Stimulated activated memory B cell treated with anti-CD40 and anti-IgM and Interleukin-4, amounts not matched to agents 10 μg/mL and 1 μg/mL and 100 μg/mL, for 72 hours (primary cell): Measurements from ENCODE around the gene TRIM29.
A peak's percentile ranks its signal among the peaks of the same experiment; 100 is the strongest.

ENCODE experiments used
- ATAC-seq: fragments of 150-1000 bp; cut with Tn5 transposase; 2 replicates; pipeline ENCODE4 v1.10.0; 2021
- H3K27ac Mint-ChIP-seq: one replicate; pipeline ENCODE4 v1.8.0; 2022; ENCODE audit warnings: mild to moderate bottlenecking, mixed read lengths
- H3K27me3 Mint-ChIP-seq: one replicate; pipeline ENCODE4 v1.8.0; 2022; ENCODE audit warnings: mixed read lengths
- H3K36me3 Mint-ChIP-seq: one replicate; pipeline ENCODE4 v1.8.0; 2022; ENCODE audit warnings: mixed read lengths
- H3K4me1 Mint-ChIP-seq: one replicate; pipeline ENCODE4 v1.8.0; 2022; ENCODE audit warnings: mixed read lengths
- H3K4me3 Mint-ChIP-seq: one replicate; pipeline ENCODE4 v1.8.0; 2022; ENCODE audit warnings: mild to moderate bottlenecking, moderate library complexity, mixed read lengths
- H3K9me3 Mint-ChIP-seq: one replicate; pipeline ENCODE4 v1.8.0; 2022; ENCODE audit warnings: mixed read lengths

The TRIM29 gene

DNA sequence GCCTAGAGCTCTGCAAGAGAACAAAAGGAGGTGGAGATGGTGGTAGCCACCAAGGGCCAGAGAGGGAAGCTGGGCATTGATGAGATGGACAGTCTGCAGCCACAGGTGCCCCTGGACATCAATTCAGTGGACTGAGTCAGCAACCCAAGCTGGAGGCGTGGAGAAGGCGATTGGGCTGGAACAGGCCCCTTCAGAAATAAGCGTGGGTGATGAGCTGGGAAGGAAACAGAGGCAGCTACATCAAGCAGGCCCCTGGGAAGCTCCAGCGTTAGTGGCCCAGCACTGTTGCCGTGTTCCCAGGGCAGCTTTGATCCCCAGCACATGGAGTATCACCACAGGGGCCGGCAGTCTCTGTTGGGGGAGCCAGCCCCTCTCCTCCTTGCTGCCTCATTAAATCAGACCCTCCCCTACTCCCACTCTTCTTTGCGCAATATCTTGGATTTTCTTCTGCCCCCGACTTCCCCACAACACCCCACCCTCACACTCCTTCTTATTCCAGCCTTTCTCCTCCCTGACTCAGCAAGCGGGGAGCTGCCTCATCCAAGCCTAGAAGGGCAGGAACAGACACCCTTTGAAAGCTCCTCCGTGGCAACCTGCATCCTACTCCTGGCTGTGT, 41.3 kb upstream of the TRIM29 start:
- ATAC-seq, result no peak
- Mint-ChIP-seq H3K36me3 (no peaks in the 10 kb centered on the region), H3K27me3 (peaks cover 45% of the 10 kb centered on the region)

GRCh38 chr11:120178561-120179056, 40.7 kb upstream of the TRIM29 start:
- H3K36me3 Mint-ChIP-seq, result no peaks in the 10 kb centered on the region
- H3K27me3 Mint-ChIP-seq, result peaks cover 44% of the 10 kb centered on the region
- H3K4me3 Mint-ChIP-seq, result no peak overlapping the region
- no peak for ATAC-seq
- H3K9me3 Mint-ChIP-seq, result peaks cover 3% of the 10 kb centered on the region
- H3K4me1 Mint-ChIP-seq, result no peaks in the 10 kb centered on the region
- H3K27ac Mint-ChIP-seq, result no peak overlapping the region

More for the DNA sequence above, 41.3 kb upstream of the TRIM29 start:
- Mint-ChIP-seq H3K4me1 (no peaks in the 10 kb centered on the region), H3K27ac (no peak overlapping the region), H3K9me3 (peaks cover 3% of the 10 kb centered on the region), H3K4me3 (no peak overlapping the region)

GRCh38 chr11:120174866-120175265, 37.0 kb upstream of the TRIM29 start:
- H3K36me3 Mint-ChIP-seq, result no peaks in the 10 kb centered on the region
- H3K9me3 Mint-ChIP-seq, result peaks cover 3% of the 10 kb centered on the region
- peaks cover 7% of the 10 kb centered on the region for H3K4me1 Mint-ChIP-seq
- no peak for ATAC-seq
- H3K27ac Mint-ChIP-seq, result no peak overlapping the region
- H3K4me3 Mint-ChIP-seq, result no peak overlapping the region
- H3K27me3 Mint-ChIP-seq, result peaks cover 61% of the 10 kb centered on the region

- Mint-ChIP-seq H3K27me3 (peaks cover 60% of the 10 kb centered on the region), H3K27ac (no peak overlapping the region), H3K9me3 (peaks cover 3% of the 10 kb centered on the region), H3K4me3 (no peak overlapping the region), H3K4me1 (peaks cover 13% of the 10 kb centered on the region), H3K36me3 (no peaks in the 10 kb centered on the region)
- ATAC-seq, result no peak
Measured at GRCh38 chr11:120173807-120174206, 35.9 kb upstream of the TRIM29 start.

- no peak overlapping the region for H3K4me3 Mint-ChIP-seq
- H3K27me3 Mint-ChIP-seq, result peaks cover 66% of the 10 kb centered on the region
- no peak overlapping the region for H3K27ac Mint-ChIP-seq
- H3K36me3 Mint-ChIP-seq, result no peaks in the 10 kb centered on the region
- peaks cover 13% of the 10 kb centered on the region for H3K4me1 Mint-ChIP-seq
- ATAC-seq, result no peak
- peaks cover 3% of the 10 kb centered on the region for H3K9me3 Mint-ChIP-seq
Measured at GRCh38 chr11:120173019-120173705, 35.2 kb upstream of the TRIM29 start.

GRCh38 chr11:120172054-120172911, 34.4 kb upstream of the TRIM29 start:
- no peak overlapping the region for H3K27ac Mint-ChIP-seq
- ATAC-seq, result peak; percentile 63
- H3K4me1 Mint-ChIP-seq, result peaks cover 13% of the 10 kb centered on the region
- H3K9me3 Mint-ChIP-seq, result no peaks in the 10 kb centered on the region
- peaks cover 75% of the 10 kb centered on the region for H3K27me3 Mint-ChIP-seq
- no peaks in the 10 kb centered on the region for H3K36me3 Mint-ChIP-seq
- no peak overlapping the region for H3K4me3 Mint-ChIP-seq

DNA sequence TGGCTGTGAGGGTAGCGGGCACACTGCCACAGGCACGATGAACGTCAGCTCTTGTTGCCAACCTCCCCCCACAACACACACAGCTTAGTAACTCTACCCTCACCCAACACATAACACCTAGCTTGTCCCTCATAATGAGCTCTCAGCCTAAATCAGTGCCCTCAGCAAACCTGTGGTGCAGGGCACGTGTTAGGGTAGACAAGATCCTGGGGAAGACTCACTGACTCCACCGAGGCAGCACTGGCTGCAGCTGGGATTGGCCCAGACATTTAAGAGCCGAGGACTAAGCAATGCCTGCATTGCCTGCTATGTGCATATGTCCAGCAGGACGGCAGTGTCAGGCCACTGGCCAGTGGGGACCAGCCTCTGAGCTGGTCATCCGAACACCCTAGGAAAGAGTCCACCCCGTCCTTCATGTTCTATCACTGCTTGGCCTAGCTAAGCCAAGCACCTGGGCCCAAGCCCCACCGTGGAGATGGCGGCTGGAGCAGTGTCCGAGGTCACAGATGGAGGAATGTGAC, 32.9 kb upstream of the TRIM29 start:
- Mint-ChIP-seq H3K27ac (no peak overlapping the region), H3K4me1 (peaks cover 13% of the 10 kb centered on the region), H3K9me3 (peaks cover 6% of the 10 kb centered on the region)

DNA sequence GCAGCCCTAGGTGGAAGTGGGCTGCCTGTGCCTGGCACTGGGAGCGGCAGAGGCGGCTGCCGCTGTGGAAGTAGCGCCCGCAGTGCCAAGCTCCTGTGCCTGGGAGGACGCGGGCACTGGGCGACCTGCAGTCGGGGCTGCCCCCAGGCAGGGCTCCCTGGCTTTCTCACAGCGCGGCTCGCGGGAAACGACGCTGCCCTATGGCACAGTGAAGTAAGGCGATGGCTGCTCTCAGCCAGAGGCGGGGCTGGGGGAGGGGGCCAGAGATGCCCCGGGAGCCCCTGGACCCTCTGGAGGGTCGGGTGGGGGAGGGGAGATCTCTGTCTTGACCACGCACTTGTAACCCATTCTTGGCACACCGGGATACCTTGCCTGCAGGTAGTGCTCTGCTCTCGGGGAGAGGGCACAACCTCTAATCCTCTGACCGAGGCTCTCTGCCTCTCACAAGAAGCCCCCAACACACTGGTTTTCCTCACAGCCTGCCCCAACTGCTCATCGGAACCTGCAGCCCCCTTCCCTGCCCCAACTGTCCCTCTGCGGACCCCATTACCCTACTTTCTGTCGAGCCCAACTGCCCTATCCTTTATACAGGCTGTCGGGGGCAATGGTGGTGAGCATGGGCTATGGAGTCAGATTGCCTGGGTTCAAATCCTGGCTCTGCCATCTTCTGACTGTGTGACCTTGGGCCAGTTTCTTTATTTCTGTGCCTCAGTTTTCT, 32.2 kb upstream of the TRIM29 start:
- peaks cover 87% of the 10 kb centered on the region for H3K27me3 Mint-ChIP-seq
- no peak overlapping the region for H3K4me3 Mint-ChIP-seq
- peaks cover 9% of the 10 kb centered on the region for H3K9me3 Mint-ChIP-seq
- H3K27ac Mint-ChIP-seq, result no peak overlapping the region
- ATAC-seq, result no peak
- peaks cover 4% of the 10 kb centered on the region for H3K36me3 Mint-ChIP-seq
- peaks cover 13% of the 10 kb centered on the region for H3K4me1 Mint-ChIP-seq

More for the DNA sequence above, 32.9 kb upstream of the TRIM29 start:
- peaks cover 2% of the 10 kb centered on the region for H3K36me3 Mint-ChIP-seq
- no peak for ATAC-seq
- H3K27me3 Mint-ChIP-seq, result peaks cover 87% of the 10 kb centered on the region
- H3K4me3 Mint-ChIP-seq, result no peak overlapping the region

- peaks cover 4% of the 10 kb centered on the region for H3K36me3 Mint-ChIP-seq
- H3K27me3 Mint-ChIP-seq, result peaks cover 82% of the 10 kb centered on the region
- H3K4me3 Mint-ChIP-seq, result peak overlapping the region; percentile 50
- no peak overlapping the region for H3K27ac Mint-ChIP-seq
- peaks cover 13% of the 10 kb centered on the region for H3K4me1 Mint-ChIP-seq
- H3K9me3 Mint-ChIP-seq, result peaks cover 13% of the 10 kb centered on the region
- ATAC-seq, result peak; percentile 57
Measured at GRCh38 chr11:120168960-120169681, 31.2 kb upstream of the TRIM29 start.

GRCh38 chr11:120168108-120168959, 30.4 kb upstream of the TRIM29 start:
- Mint-ChIP-seq H3K4me3 (peak overlapping the region; percentile 50), H3K27me3 (peaks cover 78% of the 10 kb centered on the region), H3K36me3 (peaks cover 4% of the 10 kb centered on the region), H3K27ac (no peak overlapping the region), H3K4me1 (peaks cover 13% of the 10 kb centered on the region), H3K9me3 (peaks cover 13% of the 10 kb centered on the region)
- ATAC-seq, result no peak

- no peak overlapping the region for H3K4me3 Mint-ChIP-seq
- peaks cover 71% of the 10 kb centered on the region for H3K27me3 Mint-ChIP-seq
- no peak overlapping the region for H3K27ac Mint-ChIP-seq
- no peak for ATAC-seq
- H3K4me1 Mint-ChIP-seq, result peaks cover 11% of the 10 kb centered on the region
- peaks cover 4% of the 10 kb centered on the region for H3K36me3 Mint-ChIP-seq
- peaks cover 13% of the 10 kb centered on the region for H3K9me3 Mint-ChIP-seq
Measured at GRCh38 chr11:120167659-120168058, 29.7 kb upstream of the TRIM29 start.

DNA sequence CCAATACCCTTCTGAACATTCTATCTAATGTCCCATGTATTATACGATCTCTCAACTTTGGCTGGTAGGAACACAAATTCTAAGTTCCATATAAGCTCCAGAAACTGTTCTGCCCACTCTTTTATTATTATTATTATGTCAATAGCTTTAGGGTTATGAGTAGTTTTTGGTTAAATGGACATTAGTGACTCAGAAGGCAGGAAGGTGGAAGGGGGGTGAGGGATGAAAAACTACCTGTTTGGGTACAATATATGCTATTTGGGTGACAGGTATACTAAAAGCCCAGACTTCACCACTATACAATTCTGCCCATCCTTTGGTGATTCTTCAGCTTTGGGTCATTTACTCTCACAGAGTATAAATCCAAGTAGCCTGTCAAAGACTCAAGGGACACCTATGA, 22.5 kb upstream of the TRIM29 start:
- ATAC-seq, result no peak
- H3K27me3 Mint-ChIP-seq, result peaks cover 31% of the 10 kb centered on the region
- peaks cover 14% of the 10 kb centered on the region for H3K9me3 Mint-ChIP-seq
- no peaks in the 10 kb centered on the region for H3K36me3 Mint-ChIP-seq
- H3K4me3 Mint-ChIP-seq, result no peak overlapping the region
- H3K27ac Mint-ChIP-seq, result no peak overlapping the region
- no peaks in the 10 kb centered on the region for H3K4me1 Mint-ChIP-seq

DNA sequence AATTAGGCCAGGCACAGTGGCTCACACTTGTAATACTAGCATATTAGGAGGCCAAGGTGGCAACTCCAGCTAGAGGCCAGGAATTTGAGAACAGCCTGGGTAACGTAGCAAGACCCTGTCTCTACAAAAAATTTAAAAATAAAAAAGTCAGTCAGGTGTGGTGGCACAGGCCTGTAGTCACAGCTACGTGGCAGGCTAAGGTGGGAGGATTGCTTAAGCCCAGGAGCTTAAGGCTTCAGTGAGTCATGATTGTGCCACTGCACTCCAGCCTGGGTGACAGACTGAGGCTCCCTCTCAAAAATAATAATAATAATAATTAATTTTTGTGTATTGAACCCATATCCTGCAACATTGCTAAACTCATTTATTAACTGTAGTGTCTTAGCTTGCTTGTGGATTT, 15.3 kb upstream of the TRIM29 start:
- ATAC-seq, result no peak
- Mint-ChIP-seq H3K4me3 (no peak overlapping the region), H3K4me1 (no peaks in the 10 kb centered on the region), H3K27me3 (peaks cover 28% of the 10 kb centered on the region), H3K9me3 (peaks cover 19% of the 10 kb centered on the region), H3K36me3 (no peaks in the 10 kb centered on the region), H3K27ac (no peak overlapping the region)
